Neural progenitor cell (in vitro differentiated cells): ENCODE results near the gene PTX4.

Experiments
- EZH2phosphoT487 ChIP-seq: fragments of 200-600 bp; sonication (generic); IDR thresholded peaks from 2 replicates; pipeline ENCODE4 v1.6.1; 2017; ENCODE audit warnings: antibody characterized with exemption
- TF ChIP-seq, protein P1 (sequence below): fragments of 200-600 bp; sonication (generic); IDR thresholded peaks from 2 replicates; pipeline ENCODE4 v1.5.1; 2017; ENCODE audit warnings: antibody characterized with exemption, mild to moderate bottlenecking

DNA sequence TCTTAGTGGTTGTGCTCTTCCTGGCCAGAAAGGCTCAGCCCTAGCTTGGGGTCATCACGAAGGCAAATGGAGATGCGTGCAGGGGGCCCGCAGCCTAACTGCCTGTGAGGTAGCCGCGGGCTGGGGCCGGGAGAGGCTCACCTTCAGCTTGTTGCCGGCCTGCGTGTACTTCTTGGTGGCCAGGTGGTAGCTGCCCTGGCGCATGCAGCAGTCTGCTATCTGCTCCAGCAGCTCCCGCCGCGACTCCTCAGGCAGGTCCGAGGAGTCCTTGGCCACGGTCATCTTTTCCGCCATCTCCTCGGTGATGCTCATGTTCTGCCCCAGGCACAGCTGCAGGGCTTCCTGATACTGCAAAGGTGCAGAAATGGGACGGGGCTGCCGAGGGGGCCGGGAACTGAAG is 31.7 kb upstream of the PTX4 start:
- TF ChIP-seq EZH2phosphoT487 = no peak
- TF ChIP-seq, protein P1, sequence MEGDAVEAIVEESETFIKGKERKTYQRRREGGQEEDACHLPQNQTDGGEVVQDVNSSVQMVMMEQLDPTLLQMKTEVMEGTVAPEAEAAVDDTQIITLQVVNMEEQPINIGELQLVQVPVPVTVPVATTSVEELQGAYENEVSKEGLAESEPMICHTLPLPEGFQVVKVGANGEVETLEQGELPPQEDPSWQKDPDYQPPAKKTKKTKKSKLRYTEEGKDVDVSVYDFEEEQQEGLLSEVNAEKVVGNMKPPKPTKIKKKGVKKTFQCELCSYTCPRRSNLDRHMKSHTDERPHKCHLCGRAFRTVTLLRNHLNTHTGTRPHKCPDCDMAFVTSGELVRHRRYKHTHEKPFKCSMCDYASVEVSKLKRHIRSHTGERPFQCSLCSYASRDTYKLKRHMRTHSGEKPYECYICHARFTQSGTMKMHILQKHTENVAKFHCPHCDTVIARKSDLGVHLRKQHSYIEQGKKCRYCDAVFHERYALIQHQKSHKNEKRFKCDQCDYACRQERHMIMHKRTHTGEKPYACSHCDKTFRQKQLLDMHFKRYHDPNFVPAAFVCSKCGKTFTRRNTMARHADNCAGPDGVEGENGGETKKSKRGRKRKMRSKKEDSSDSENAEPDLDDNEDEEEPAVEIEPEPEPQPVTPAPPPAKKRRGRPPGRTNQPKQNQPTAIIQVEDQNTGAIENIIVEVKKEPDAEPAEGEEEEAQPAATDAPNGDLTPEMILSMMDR = no peak
